Measurements from ENCODE around the gene SNN. TPM values are rescaled to one million over a fixed set of nuclear protein-coding genes. Genes with fewer than 3 reads are reported as not detected.
A peak's percentile ranks its signal among the peaks of the same experiment; 100 is the strongest.

SNN gene
- polyA plus RNA-seq, 1 donor from 2014 or later, result 176 TPM

DNA sequence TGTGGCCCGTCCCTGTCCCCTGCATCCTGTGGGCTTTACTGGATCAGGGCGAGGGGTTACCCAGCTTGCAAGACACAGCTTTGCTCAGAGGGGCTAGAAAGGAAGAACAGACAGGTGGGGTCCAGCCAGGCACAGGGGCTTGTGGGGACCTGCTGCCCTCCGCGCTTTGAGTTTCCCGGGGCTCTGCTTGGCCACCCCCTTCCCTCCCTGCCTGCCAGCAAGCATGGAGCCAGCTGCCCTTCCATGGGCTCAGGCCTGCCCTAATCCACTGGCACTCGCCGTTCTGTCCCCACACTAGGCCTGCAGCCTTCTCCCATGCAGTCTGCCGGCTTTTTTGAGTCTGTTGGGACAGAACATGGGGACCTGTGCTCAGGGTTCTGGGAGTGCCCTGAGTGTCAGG is 3.4 kb downstream of the SNN start:
- Histone ChIP-seq H4K20me1 (ENCODE audit: insufficient read depth) (peaks cover 43% of the 10 kb centered on the region), H3K79me2 (replicated peaks; ENCODE audit: insufficient read depth, low read length) (peaks cover 51% of the 10 kb centered on the region), H3K9ac (ENCODE audit: low read length) (no peak overlapping the region)

More for the DNA sequence above, 3.4 kb downstream of the SNN start:
- H3K27ac ChIP-seq (ENCODE audit: low read length), result no peak overlapping the region
- no peaks in the 10 kb centered on the region for H3K9me3 ChIP-seq (ENCODE audit: low read length)
- no peaks in the 10 kb centered on the region for H3K36me3 ChIP-seq (ENCODE audit: insufficient read depth, low read length)
- H3K9me2 ChIP-seq (ENCODE audit: insufficient read depth, low read length), result no peaks in the 10 kb centered on the region
- no peaks in the 10 kb centered on the region for H3K27me3 ChIP-seq (ENCODE audit: insufficient read depth, low read depth, low read length)
- no peaks in the 10 kb centered on the region for H3F3A ChIP-seq (ENCODE audit: insufficient read depth, low read length, poor library complexity, severe bottlenecking)
- TF ChIP-seq POLR2AphosphoS5 (IDR thresholded peaks at IDR 0.05) (no peak), RAD21 (conservative IDR thresholded peaks at IDR 0.05) (no peak), TAF1 (IDR thresholded peaks at IDR 0.05; ENCODE audit: low read depth) (no peak), CTCF (IDR thresholded peaks at IDR 0.05; ENCODE audit: poor library complexity, severe bottlenecking) (no peak), REST (IDR thresholded peaks at IDR 0.05; ENCODE audit: borderline replicate concordance) (no peak), EP300 (conservative IDR thresholded peaks at IDR 0.05; ENCODE audit: poor library complexity, severe bottlenecking) (no peak), MXI1 (conservative IDR thresholded peaks at IDR 0.05; ENCODE audit: poor library complexity, severe bottlenecking) (no peak), SMC3 (conservative IDR thresholded peaks at IDR 0.05; ENCODE audit: poor library complexity) (no peak), EZH2 (IDR thresholded peaks at IDR 0.05; ENCODE audit: borderline replicate concordance, insufficient read depth, low read length, poor library complexity, severe bottlenecking) (no peak)
- H3K4me2 ChIP-seq (ENCODE audit: low read length), result no peak overlapping the region
- H3K4me3 ChIP-seq (ENCODE audit: low read length), result peak overlapping the region; percentile 98
- no peak overlapping the region for H2AFZ ChIP-seq (ENCODE audit: low read depth, low read length)

All from neural cell (in vitro differentiated cells).